ENCODE results near the gene GRIN3A.
"Not testable (repeated sequence)": the region's sequence is repeated elsewhere in the genome, so short reads cannot be mapped to it uniquely, and the experiment has no call there.

The GRIN3A gene

GRCh38 chr9:101738566-101739183 is at the start of gene GRIN3A:
TSS of gene GRIN3A (minus strand) at chr9:101738647. CDS start at chr9:101737979, 668 bp downstream.
- DNase-seq (ENCODE audit: low spot score): no peak

- DNase-seq (ENCODE audit: low spot score): no peak
Measured at GRCh38 chr9:101787891-101788290, 49.4 kb upstream of the GRIN3A start.

DNA sequence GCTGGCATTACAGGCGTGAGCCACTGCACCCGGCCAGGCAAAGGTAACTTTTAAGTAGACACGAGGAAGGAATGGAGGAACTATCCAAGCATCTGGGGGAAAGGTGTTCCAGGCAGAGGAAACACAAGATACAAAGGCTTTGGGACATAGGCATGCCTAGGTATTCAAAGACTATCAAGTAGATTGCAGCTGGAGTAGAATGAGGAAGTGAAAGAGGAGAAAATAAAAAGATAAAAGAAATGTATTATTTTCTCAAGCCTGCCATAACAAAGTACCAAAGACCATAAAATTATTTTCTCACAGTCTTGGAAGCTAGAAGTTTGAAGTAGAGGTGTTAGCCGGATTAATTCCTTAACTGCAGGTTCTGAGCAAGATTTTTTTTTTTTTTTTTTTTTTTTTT is 39.9 kb upstream of the GRIN3A start:
- no peak for DNase-seq (ENCODE audit: low spot score)

DNA sequence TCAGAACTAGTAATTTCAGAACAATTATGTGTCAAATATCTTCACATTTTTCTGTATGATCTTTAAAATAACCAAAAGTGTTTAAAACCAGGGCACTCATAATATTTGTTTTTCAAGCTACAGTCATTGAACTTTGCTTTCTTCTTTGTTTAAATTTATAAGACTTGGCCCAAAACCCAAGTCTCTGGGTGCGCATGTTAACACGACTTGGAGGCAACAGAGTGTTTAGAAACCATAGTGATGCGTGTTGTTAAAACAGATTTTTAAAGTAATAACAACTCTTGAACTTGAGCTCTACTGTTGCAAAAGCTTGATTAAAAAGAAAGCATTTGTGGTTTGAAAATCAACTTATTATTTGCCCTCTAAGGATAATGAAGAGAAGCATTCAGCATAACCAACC is 26.0 kb upstream of the GRIN3A start:
- no peak for DNase-seq (ENCODE audit: low spot score)

- no peak for DNase-seq (ENCODE audit: low spot score)
Measured at GRCh38 chr9:101758304-101758930, 20.0 kb upstream of the GRIN3A start.

GRCh38 chr9:101753716-101754115 is 15.3 kb upstream of the GRIN3A start:
- no peak for DNase-seq (ENCODE audit: low spot score)

DNA sequence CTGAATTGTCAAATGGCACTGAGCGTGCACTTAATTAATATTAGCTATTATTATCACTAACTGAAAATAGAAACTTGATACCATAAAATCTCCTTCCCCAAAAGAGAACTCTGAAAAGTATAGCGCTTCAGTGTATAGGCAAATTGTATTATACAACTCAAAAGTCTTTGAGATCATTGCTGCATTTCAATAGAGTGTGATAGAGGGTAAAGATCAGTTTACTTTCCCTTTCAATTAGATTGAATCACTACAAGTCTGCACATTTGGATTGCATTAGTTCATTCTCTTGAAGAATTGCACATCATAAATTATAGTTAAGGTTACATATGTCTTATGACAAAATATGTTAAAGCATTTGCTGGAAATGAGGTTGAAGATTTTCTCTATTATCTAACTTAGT is 13.4 kb upstream of the GRIN3A start:
- no peak for DNase-seq (ENCODE audit: low spot score)

DNA sequence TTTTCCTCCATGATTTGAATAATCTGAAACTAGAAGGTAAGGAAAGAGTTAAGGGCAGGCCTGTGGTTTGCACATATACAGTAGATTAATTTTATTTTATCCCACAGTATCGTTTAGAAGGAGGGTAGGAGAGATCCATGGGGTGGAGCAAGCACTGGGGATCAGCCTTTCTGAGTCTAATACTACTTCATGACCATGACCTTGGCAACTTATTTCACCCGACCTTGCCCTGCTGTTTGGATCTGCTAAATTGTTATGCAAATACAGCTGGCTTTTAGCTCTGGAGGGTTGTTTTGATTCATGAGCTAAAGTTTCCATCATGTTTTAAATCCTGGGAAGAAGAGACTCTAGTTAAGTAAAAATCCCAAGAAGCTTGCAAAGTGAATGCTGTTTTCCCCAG is 864 bp upstream of the GRIN3A start:
- DNase-seq (ENCODE audit: low spot score): no peak

GRCh38 chr9:101737705-101738565 is 512 bp downstream of the GRIN3A start:
- no peak for DNase-seq (ENCODE audit: low spot score)

DNA sequence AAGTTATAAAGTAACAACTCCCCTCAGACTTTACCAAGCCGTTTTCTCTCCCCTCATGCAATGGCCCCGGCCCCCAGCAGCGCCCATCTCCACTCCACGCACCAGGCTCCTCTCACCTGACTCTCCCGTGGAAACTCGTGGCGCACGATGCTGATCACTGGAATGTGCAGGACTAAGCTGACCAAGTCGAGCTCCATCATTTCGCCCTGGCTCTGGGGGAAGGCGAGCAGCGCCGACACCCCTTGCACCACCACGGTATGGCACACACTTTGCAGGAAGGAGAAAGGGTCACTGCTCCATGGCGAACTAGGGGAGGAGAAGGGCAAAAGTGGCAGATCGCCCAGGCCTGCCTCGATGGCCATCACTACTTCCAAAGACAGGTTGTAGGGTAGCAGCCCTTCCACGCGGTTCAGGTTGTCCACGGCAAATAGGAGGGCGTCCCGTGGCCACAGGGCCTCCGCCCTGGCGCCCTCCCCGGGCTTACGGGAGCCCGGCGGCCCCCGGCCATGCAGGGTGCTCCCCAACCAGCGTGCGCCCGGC is 1.2 kb downstream of the GRIN3A start:
- no peak for DNase-seq (ENCODE audit: low spot score)

DNA sequence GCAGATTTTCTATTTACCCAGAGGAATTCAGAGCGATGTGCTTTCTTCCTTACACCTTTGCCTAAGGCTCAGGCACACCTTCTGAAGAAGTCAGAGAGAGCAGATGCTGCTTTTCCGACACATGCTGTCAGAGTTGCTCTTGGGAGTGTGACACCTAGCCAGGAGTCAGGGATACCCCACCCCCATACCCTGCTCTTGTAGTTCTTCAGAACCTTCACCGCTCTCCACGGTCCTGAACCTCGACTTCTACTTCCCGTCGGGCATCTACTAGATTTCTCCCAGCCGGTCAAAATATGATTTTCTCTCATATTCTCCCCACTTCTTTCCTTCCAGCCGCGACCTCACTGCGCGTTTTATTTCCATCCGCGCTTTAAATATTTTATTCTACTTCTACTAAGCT is 1.7 kb downstream of the GRIN3A start:
- no peak for DNase-seq (ENCODE audit: low spot score)

DNA sequence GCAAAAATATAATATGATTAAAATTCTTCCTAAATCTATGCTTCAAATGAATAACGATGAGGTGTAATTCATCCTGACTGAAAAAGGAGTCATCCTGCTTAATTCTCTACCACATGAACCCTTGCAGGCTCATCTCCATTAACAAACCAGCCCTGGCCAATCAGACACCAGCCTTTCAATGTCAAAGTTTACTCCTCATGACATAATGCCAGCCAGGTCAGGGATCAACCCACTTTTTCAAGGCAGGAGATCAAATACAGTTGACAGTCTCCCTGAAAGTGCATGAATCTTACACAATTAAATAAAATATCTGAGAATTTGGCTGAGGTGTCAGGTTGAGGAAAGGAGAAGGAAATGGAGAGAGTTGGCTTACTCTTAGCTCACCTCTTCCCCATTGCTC is 7.0 kb downstream of the GRIN3A start:
- DNase-seq (ENCODE audit: low spot score): no peak

DNA sequence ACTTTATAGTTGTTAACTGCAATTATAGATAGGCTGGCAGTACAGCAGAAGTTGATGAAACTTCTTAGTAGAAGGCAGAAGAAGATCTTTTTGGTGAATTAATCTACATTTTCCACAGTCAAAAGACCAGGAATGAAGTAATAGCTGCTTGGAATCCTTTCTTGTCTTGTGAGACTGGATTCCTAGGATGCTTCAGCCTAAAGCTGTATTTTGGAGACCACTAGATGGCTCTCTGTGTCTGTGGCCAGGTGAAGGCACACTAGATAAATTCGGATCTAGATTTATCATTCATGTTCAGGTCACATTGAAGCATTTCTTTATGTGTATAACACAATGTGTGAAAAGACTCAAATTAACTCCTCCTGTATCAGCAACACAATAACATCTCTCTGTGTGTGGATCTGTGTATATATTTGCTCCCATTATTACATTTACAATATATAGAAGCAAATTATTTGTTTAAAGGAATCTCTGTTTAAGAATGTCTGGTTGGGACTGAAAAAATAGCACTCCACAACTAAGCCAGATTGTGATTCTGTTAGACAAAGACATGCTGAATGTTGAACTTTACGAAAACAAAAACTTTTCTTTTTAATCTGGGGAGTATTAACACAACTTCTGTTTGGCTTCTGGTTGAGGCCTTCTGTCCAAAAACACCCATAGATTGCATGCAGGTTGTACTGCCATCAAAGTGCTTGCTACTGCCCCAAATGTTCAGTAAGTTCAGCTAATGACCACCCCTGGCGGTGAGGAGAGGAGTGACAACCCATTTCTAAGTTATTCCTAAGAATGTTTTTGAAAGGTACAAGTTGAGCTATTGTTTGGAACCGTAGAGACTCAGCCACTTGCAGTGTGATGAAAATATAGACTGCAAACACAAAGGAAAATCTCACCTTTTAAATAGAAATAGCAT is 10.6 kb downstream of the GRIN3A start:
- DNase-seq (ENCODE audit: low spot score): no peak

DNA sequence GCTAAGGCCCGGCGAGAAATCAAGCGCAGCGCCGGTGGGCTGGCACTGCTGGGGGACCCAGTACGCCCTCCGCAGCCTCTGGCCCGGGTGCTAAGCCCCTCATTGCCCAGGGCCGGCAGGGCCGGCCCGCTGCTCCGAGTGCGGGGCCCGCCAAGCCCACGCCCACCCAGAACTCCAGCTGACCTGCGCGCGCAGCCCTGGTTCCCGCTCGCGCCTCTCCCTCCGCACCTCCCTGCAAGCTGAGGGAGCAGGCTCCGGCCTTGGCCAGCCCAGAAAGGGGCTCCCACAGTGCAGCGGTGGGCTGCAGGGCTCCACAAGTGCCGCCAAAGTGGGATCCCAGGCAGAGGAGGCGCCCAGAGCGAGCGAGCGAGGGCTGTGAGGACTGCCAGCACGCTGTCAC is 14.2 kb downstream of the GRIN3A start:
- not testable (repeated sequence) for DNase-seq (ENCODE audit: low spot score)

GRCh38 chr9:101718192-101718591 is 20.3 kb downstream of the GRIN3A start:
- no peak for DNase-seq (ENCODE audit: low spot score)

- DNase-seq (ENCODE audit: low spot score): no peak
Measured at GRCh38 chr9:101716629-101717028, 21.8 kb downstream of the GRIN3A start.

DNA sequence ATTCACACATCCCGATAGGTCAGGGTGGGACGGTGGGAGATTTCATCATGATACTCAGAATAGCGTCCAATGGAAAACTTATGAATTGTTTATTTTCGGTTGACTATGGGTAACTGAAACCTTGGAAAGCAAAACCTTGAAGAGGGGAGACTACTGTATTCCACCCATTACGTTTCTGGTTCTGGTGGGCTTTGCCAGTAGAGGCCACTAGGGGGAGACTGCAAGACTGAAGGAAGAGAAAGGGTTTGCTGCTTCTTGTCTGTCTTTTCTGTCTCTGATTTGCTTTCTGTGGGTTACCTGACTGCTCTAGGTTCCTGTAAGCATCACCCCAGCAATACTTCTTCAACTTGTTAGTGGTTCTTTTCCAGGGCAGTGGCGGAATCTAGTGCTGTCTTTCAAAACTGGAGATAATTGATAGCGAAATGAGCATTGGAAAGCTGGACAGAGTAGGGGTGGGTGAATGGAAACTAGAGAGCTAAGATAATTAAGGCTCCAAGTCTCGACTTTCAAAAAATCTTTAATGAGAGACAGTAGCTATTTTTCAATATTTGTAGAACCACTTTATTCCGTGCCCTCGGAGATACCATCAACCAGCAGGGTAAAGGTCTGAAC is 27.0 kb downstream of the GRIN3A start:
- DNase-seq (ENCODE audit: low spot score): no peak

- no peak for DNase-seq (ENCODE audit: low spot score)
Measured at GRCh38 chr9:101708855-101709254, 29.6 kb downstream of the GRIN3A start.

- DNase-seq (ENCODE audit: low spot score): no peak
Measured at GRCh38 chr9:101707721-101708120, 30.7 kb downstream of the GRIN3A start.

DNA sequence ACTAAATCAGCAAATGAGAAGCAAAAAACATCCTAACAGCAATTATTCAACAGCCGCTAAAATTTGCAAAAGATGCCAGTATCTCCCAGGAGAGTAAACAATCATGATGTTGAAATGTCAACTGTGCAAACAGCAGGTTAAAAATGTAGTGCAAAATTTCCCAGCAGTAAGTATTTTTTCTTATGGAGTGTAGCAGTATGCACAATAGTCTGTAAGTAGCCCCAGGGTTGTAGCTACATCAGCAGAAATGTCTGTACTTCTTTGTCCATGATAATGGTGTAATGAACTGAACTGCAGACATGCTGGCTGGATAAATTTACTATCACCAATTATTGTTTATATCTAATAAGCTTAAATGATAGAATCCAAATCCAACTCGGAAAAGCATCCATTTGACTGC is 31.4 kb downstream of the GRIN3A start:
- no peak for DNase-seq (ENCODE audit: low spot score)

GRCh38 chr9:101706261-101706798 is 32.1 kb downstream of the GRIN3A start:
- no peak for DNase-seq (ENCODE audit: low spot score)
